ENCODE data around the gene SUSD2.

- TF ChIP-seq CTCF (IDR thresholded peaks at IDR 0.05) (no peak), ZFX (IDR thresholded peaks at IDR 0.05; ENCODE audit: borderline replicate concordance) (no peak)
These were observed 11.1 kb upstream of the SUSD2 start for GRCh38 chr22:24170188-24170587.
